Endometrial microvascular endothelial cells (primary cell): ENCODE measurements around the gene NRXN3. TPM values are rescaled to one million over a fixed set of nuclear protein-coding genes. Genes with fewer than 3 reads are reported as not detected.
"Not testable (repeated sequence)": the region's sequence is repeated elsewhere in the genome, so short reads cannot be mapped to it uniquely, and the experiment has no call there.

Experiments
- in situ Hi-C: cut with HindIII; loops from 2 replicates; pipeline ENCODE4 v1.10.0; 2017; ENCODE audit warnings: low sequenced_read_pairs, low pct_unique_long_range_greater_than_20kb; ENCODE audit errors: inconsistent ontology term
- total RNA-seq: library from RNA; depleted of rRNA; stranded (reverse); fragments of >200 nt; gene quantifications from one replicate; pipeline ENCODE4 v1.2.3, GENCODE V29; 2015; ENCODE audit errors: inconsistent ontology term

The NRXN3 gene
- total RNA-seq, 1 donor from 2014 or later, result 0.09 TPM

DNA sequence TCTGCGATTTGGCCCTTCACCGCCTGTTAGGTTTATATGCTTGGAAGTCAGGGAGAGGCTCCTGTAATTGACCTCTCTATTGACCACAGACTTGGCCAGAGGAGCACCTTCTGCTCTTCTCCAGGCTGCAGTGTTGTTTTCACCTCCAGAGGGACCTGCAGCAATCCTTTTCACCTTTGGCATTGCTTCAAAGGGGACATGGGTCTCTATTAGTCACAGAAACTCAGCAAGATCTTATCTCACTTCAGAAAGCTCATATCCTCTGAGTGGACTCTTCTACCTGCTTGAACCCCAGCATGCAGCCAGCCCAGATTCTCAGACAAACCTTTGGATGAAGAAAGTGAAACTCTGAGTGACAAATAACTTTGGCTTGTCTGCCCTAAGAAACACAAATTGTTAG is 339.3 kb downstream of the NRXN3 start:
- in situ Hi-C loops, result no loop called here

- in situ Hi-C loops, result no loop called here
These were observed 341.8 kb downstream of the NRXN3 start for GRCh38 chr14:78512021-78512420.

GRCh38 chr14:78519863-78520262 is 349.7 kb downstream of the NRXN3 start:
- in situ Hi-C loops, result no loop called here

- in situ Hi-C loops, result no loop called here
These were observed 354.0 kb downstream of the NRXN3 start for GRCh38 chr14:78524196-78524595.

DNA sequence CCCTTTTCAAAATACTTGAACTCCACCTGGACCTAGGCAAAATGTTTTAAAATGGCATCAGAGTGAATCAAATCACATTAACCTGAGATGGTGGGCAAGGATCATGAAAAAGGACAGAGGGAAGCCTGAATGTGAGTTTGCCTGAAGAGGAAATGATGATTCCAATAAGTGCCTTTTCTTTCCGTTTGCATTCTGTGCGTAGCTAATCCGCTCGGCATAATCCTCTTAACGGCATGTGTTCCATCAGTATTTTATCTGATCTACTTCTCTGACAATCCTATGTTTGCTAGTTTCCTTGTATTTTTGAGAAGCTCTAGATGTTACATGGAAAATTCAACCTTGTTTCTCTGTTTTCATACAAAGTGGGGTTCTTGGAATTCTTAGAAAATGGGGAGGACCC is 354.6 kb downstream of the NRXN3 start:
- in situ Hi-C loops, result no loop called here

- in situ Hi-C loops, result no loop called here
These were observed 359.9 kb downstream of the NRXN3 start for GRCh38 chr14:78530078-78530477.

DNA sequence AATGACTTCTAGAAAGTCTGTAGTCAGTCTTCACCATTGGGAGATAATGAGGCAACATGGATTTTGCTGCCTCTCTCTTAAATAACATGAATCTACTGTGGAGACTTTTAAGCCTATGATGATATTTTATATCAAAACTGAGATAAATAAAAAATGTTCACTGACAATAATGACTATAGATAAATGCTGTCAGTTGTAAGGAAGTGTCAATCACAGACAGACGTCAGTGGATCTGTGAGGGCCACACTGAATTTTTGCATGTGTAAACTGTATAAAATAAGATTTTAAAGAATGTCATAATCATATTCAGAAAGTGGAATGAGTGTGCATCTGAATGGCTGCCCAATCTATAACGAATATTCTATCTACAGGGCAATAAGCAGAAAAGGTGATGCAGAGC is 364.0 kb downstream of the NRXN3 start:
- in situ Hi-C loops, result no loop called here

GRCh38 chr14:78535041-78535440 is 364.9 kb downstream of the NRXN3 start:
- in situ Hi-C loops, result no loop called here

- in situ Hi-C loops, result not testable (repeated sequence)
These were observed 371.6 kb downstream of the NRXN3 start for GRCh38 chr14:78541788-78542187.

- in situ Hi-C loops, result no loop called here
These were observed 373.3 kb downstream of the NRXN3 start for GRCh38 chr14:78543433-78543832.

DNA sequence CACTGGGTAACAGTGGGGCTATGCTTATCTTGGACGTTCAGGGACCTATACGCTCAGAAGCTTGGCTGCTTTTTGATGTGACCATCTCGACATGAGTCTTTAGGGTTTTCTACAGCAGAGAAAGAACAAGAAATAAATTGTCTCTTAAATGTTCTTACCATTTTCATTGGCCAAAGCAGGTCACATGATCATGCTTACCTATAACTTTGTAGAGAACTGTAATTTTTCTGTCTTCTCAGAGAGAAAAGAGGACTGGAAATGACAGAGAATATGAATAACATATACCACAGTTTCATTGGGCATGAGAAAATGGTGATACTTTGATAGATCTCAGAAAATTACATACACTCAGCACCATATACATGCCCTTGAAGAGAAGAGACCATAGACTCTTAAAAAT is 390.9 kb downstream of the NRXN3 start:
- in situ Hi-C loops, result no loop called here

- in situ Hi-C loops, result no loop called here
These were observed 396.1 kb downstream of the NRXN3 start for GRCh38 chr14:78566026-78566858.

GRCh38 chr14:78566859-78567172 is 396.6 kb downstream of the NRXN3 start:
- in situ Hi-C loops, result no loop called here

DNA sequence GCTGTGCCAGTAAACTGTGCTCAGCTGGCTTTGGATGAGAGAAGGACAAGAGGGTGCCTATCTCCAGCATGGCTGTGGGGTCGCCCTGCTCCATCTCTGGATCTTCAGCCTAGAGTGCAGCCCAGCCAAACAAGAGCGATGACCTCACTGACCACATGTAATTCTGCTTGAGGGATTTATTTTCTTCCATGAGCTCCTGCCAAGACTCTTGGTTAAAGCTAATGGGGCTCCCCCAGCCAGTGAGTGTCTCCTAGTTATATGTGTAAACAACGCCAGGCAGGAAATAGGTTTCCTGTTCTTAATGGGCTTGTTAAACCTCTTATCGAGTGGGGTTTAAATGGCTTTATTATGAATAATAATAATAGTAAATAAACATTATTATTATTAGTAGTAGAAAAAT is 397.2 kb downstream of the NRXN3 start:
- in situ Hi-C loops, result no loop called here

DNA sequence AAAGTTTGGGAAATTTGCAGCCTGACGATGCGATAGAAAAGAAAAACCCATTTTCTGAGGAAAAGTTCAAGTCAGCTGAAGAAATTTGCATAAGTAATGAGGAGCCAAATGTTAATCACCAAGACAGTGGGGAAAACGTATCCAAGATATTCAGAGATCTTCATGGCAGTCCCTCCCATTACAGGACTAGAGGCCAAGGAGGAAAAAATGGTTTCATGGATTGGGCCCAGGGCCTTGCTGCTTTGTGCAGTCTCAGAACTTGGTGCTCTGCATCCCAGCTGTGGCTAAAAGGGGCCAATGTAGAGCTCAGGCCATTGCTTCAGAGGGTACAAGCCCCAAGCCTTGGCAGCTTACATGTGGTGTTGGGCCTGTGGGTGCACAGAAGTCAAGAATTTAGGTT is 403.6 kb downstream of the NRXN3 start:
- in situ Hi-C loops, result not testable (repeated sequence)

DNA sequence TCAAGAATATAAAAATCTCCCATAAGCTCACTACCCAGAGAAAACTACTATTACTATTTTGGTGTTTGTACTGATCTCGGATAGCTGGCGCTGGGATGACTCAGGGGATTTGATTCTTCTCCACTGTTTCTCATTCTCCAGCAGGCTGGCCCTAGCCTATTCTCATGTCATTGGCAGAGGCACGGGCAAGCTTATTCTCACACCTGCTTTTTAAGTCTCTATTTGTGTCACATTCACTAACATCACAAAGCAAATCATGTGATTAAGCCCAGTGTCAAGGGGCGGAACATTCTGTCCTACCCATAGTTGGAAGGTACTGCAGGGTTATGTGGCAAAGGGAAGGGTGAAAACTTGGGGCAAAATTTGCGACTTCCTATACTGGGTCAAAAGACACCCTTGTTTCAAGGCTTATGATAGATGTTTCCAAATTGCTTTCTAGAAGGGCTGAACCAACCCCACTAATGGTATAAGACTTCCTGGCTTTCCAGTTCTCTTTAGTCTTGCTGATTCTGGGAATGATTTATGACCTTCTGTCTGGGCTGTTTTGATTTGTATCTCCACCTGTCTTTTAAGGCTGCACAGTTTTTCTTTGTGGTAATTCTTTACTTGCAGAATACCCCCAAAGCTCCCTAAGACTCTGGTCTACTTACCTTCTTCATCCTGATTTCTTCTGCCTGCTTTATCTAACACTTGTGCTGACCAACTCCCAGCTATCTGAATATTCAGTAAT is 406.4 kb downstream of the NRXN3 start:
- in situ Hi-C loops, result no loop called here

- in situ Hi-C loops, result no loop called here
These were observed 411.1 kb downstream of the NRXN3 start for GRCh38 chr14:78581229-78581628.

GRCh38 chr14:78586681-78587080 is 416.5 kb downstream of the NRXN3 start:
- in situ Hi-C loops, result no loop called here

DNA sequence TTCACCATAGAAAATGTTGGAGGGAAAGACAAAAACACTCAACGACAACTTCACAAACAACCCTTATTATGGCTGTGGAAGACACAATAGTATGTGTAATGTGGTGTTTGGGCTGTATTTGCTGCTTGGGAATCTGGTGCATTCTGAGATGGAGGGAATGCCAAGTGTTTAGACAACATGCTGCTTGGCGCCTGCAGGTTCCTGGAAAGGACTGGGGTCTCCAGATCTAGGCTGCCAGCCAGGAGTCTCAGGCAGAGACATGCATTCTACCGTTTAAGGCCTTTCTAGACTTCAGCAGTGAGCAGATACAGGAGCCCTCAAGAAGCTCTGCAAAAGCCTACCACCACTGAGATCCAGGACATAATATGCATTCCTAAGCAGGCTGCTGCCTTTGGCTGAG is 418.7 kb downstream of the NRXN3 start:
- in situ Hi-C loops, result no loop called here

DNA sequence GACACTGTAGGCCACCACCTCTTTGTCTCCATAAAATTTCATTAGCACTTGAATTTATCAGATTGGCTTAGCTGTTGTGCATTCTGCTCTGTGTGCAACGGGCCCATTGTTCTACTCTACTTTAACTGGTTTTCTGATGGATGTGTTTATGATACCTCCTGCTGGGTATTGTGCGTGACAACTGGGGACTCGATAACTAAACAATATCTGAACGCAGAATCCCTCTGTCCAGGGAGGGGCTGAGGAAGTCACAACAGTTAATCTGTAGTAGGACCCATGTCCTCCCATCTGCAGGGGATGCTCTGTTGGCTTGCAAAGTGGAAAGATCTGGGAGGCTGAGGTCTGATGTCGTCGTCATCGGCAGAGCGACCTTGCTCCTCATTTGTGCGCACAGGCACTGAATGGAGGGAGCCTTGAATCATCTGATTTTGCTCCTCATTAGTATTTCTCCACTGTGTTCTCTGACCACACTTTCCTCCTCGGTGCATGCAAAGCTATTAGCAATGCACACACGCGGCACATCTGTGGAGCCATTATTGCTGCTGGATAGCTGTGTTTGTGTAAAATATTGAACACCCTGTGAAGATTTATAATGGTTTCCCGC is 422.5 kb downstream of the NRXN3 start:
- in situ Hi-C loops, result no loop called here
